Transverse colon (tissue), 4 donors: ENCODE results near the gene UMPS. TPM values are rescaled to one million over a fixed set of nuclear protein-coding genes. Genes with fewer than 3 reads are reported as not detected.

Experiments
- DNase-seq: peaks from one replicate; pipeline ENCODE4 v3.0.0-alpha.2; 2019
- H3K27ac ChIP-seq, 4 donors: fragments of 200-600 bp; sonication (generic); 2 replicates each; pipeline ENCODE4 v1.5.1; 2016 to 2018; ENCODE audit warnings: inconsistent platforms in 4 of 4
- H3K27me3 ChIP-seq: fragments of 200-600 bp; sonication (generic); 2 replicates; pipeline ENCODE4 v1.5.1; 2017; ENCODE audit warnings: inconsistent platforms
- H3K36me3 ChIP-seq, 4 donors: fragments of 200-600 bp; sonication (generic); 2 replicates each; pipeline ENCODE4 v1.5.1; 2017 to 2019; ENCODE audit warnings: inconsistent platforms in 4 of 4
- H3K4me1 ChIP-seq, 4 donors: fragments of 200-600 bp; sonication (generic); 2 replicates each; pipeline ENCODE4 v1.5.1; 2017 to 2020; ENCODE audit warnings: inconsistent platforms in 4 of 4
- H3K4me3 ChIP-seq, 4 donors: fragments of 200-600 bp; sonication (generic); 1 replicate in 1 of 4; 2 replicates in 3 of 4; pipeline versions ENCODE4 v1.5.1 to v1.6.1; 2017 to 2019; ENCODE audit warnings: inconsistent platforms in 4 of 4
- H3K9me3 ChIP-seq, 2 donors: fragments of 200-600 bp; sonication (generic); 2 replicates each; pipeline ENCODE4 v1.5.1; 2017 to 2019; ENCODE audit warnings: inconsistent platforms in 2 of 2
- CTCF ChIP-seq, 5 experiments: fragments of 200-600 bp in 3 of 5; fragments of 450-650 bp in 2 of 5; sonication (generic) in 3 of 5; IDR thresholded peaks; 1 replicate in 2 of 5; 2 replicates in 3 of 5; pipeline ENCODE4 v1.5.1; 2016 to 2017; ENCODE audit warnings: antibody characterized with exemption in 5 of 5, inconsistent platforms in 3 of 5, mild to moderate bottlenecking in 2 of 5, moderate library complexity in 1 of 5
- EP300 ChIP-seq: sonication (generic); formaldehyde crosslinking; IDR thresholded peaks from one replicate; pipeline ENCODE4 v1.6.1; 2017; ENCODE audit warnings: antibody characterized with exemption, low read depth
- POLR2A ChIP-seq: fragments of 450-650 bp; IDR thresholded peaks from one replicate; pipeline ENCODE4 v1.6.1; 2016; ENCODE audit warnings: antibody characterized with exemption, mild to moderate bottlenecking, moderate library complexity
- POLR2AphosphoS5 ChIP-seq, 3 donors: sonication (generic); formaldehyde crosslinking; IDR thresholded peaks; one replicate each; pipeline ENCODE4 v1.6.1; 2016; ENCODE audit warnings: antibody characterized with exemption in 3 of 3
- WGBS, 2 donors: methylation state at CpG; one replicate each; pipeline ENCODE4 v1.1.5; 2018; ENCODE audit warnings: low coverage in 1 of 2; 5-methylcytosine and 5-hydroxymethylcytosine counted together
- in situ Hi-C, 4 donors: fragments of 200-750 bp; cut with MboI; loops; one replicate each; pipeline versions ENCODE4 v1.15.0 to v1.15.1; 2017; ENCODE audit warnings: low sequenced_read_pairs in 3 of 4, low pct_ligation_motif_present in 1 of 4, low pct_unique_long_range_greater_than_20kb in 1 of 4
- intact Hi-C: fragments of 100-400 bp; cut with DNase I; formaldehyde crosslinking; loops from one replicate; pipeline ENCODE4 v1.15.1; 2023; ENCODE audit warnings: low total_unique reads
- total RNA-seq, 4 donors: library from RNA; depleted of rRNA; stranded (reverse); fragments of >200 nt; gene quantifications; one replicate each; pipeline ENCODE4 v1.1.0, GENCODE V29; 2016

The UMPS gene
- total RNA-seq, 4 donors from 2014 or later = 10.3 to 47.5 (median 19.6) TPM

- Histone ChIP-seq H3K9me3 (no peaks in the 10 kb centered on the region), H3K4me1 (peaks cover 22 to 30% (median 26%) of the 10 kb centered on the region in 4 donors), H3K27me3 (no peaks in the 10 kb centered on the region), H3K4me3 (no peak overlapping the region), H3K36me3 (peaks cover 0 to 9% (median 0%) of the 10 kb centered on the region in 4 donors), H3K27ac (peak overlapping the region; percentile 15 to 80 (median 74))
- DNase-seq = no peak
- in situ Hi-C loops = loop anchor here in 1 of 4 donors (25.0 kb wide), 1 partner anchor 667 kb away; no protein-coding TSS in a partner anchor
- no peak for TF ChIP-seq EP300
- WGBS, 2 donors = 59 to 73% methylated on average over 3 to 10 of the region's 10 CpGs
- intact Hi-C loops = loop anchor here (5.0 kb wide), 1 partner anchor 117 kb away; the partner anchor contains the start of gene ITGB5
Measured at GRCh38 chr3:124770336-124771082, 40.3 kb downstream of the UMPS start.

DNA sequence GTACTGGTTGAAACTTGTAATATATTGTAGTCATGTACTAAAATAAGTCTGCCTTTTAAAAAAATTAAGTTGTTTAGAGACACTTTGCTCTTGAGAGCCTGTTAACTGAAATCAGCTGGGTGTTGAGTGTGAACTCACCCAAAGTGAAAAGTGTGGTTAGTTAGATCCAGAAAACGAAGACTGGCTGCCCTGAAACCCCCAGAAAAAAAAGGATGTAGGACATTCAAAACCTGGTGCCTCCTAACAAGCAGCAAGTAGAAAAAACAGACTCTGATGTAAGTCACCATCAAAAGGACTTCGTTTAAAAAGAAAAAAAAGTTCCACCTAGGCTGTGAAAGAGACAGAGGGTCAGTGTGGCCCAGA is 40.8 kb downstream of the UMPS start:
- H3K4me1 ChIP-seq = peaks cover 22 to 30% (median 26%) of the 10 kb centered on the region in 4 donors
- TF ChIP-seq CTCF (IDR thresholded peaks at IDR 0.05) = no peak
- no peak for TF ChIP-seq EP300
- no peak for TF ChIP-seq POLR2A
- no peak for TF ChIP-seq POLR2AphosphoS5 (IDR thresholded peaks at IDR 0.05)
- no peak for DNase-seq
- H3K27me3 ChIP-seq = no peaks in the 10 kb centered on the region
- peaks cover 0 to 3% (median 0%) of the 10 kb centered on the region in 4 donors for H3K36me3 ChIP-seq
- in situ Hi-C loops = loop anchor here in 1 of 4 donors (25.0 kb wide), 1 partner anchor 666 kb away; no protein-coding TSS in a partner anchor
- H3K9me3 ChIP-seq = no peaks in the 10 kb centered on the region
- WGBS, 2 donors = 78 to 100% methylated on average over 1 to 2 of the region's 2 CpGs
- intact Hi-C loops = loop anchor here (5.0 kb wide), 1 partner anchor 116 kb away; the partner anchor contains the start of gene ITGB5
- no peak overlapping the region for H3K4me3 ChIP-seq
- H3K27ac ChIP-seq = peak overlapping the region; percentile 55 to 80 (median 74)

DNA sequence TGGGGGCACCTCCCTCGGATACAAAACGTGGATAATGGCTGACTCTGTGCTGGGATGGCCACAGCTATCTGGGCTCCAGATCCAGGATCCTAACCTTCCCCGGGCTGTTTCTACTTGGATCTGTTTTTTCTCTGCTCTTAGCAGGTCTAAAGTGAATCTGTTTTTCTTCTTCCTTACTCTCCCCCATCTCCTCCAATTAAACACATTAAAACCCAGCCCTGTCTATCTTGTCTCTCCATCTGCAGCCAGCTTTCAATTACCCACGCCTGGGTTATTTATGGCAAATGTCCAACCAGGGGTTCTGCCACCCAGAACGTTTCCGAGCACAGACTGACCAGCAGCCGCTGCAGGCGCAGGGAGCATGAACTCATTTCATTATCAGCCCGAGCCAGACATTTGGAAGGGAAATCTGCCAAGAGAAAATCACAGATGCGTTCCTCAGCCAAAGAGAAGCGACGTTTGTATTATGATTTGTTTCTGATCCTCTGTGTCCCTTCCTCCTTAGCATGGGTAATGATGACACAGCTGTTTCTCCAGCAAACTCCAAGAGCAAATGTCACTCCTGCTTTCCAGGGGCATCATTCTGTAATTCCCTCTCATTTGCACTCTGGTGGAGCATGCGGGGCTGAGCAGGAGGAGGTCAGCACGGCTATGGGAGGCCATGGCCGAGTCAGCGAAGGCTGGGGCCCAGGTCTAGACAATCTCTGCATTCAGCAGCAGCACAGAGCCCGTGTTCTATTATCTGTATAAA is 42.0 kb downstream of the UMPS start:
- TF ChIP-seq POLR2AphosphoS5 (IDR thresholded peaks at IDR 0.05) = peak in 1 of 3 donors; percentile 41
- no peak for TF ChIP-seq CTCF (IDR thresholded peaks at IDR 0.05)
- TF ChIP-seq EP300 = no peak
- WGBS, 2 donors = 54 to 62% methylated on average over 5 to 17 of the region's 17 CpGs
- Histone ChIP-seq H3K9me3 (no peaks in the 10 kb centered on the region), H3K4me1 (peaks cover 22 to 33% (median 26%) of the 10 kb centered on the region in 4 donors), H3K27me3 (no peaks in the 10 kb centered on the region), H3K36me3 (no peaks in the 10 kb centered on the region), H3K4me3 (no peak overlapping the region), H3K27ac (peak overlapping the region; percentile 55 to 80 (median 74))
- in situ Hi-C loops (loop anchor here in 1 of 4 donors (25.0 kb wide), 1 partner anchor 665 kb away; no protein-coding TSS in a partner anchor), intact Hi-C loops (loop anchor here (5.0 kb wide), 1 partner anchor 115 kb away; the partner anchor contains the start of gene ITGB5)
- no peak for DNase-seq

DNA sequence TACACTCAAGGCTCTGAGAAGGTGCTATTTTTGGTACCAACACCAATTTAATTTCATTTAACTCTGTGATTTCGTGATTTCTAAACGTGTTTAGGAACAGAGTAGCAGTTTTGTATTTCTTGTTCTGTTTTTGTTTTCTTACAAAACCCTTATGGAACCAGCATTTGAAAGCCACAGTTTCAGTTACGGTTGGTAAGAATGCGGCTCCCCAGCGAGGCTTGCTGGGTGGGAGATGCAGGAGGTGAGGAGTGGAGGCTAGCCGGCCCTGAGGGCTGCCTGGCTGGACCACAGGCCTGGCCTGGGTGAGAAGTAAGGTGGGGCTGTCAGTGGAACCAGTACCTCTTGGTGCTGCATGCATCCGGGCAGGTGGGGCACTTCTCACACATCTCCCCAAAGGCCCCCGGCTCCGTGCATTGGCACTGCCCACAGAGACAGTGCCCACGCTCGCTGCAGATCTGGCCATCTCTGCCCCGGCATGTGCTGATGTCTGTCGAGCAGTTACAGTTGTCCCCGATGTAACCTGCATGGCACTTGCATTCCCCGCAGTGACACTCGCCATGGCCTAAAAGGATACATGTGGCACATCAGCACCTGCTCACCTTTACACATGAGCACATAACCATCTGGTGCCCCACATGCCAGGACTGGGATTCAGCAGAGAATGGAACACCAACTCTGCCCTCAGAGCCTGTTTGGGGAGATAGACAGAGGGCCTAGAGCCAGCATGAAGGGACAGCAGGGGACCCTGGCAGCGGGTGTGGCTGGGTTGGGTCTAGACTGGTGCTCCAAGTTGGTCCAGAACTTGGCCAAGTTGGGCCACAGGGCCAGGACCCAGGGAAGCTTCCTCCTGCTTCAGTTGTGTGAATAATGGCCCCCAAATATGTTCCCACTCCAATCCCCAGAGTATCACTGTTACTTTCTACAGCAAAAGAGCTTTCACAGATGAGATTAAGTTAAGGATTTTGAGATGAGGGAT is 43.4 kb downstream of the UMPS start:
- H3K4me3 ChIP-seq = no peak overlapping the region
- intact Hi-C loops = loop anchor here (5.0 kb wide), 1 partner anchor 114 kb away; the partner anchor contains the start of gene ITGB5
- H3K9me3 ChIP-seq = no peaks in the 10 kb centered on the region
- H3K4me1 ChIP-seq = peaks cover 22 to 33% (median 26%) of the 10 kb centered on the region in 4 donors
- no peaks in the 10 kb centered on the region for H3K27me3 ChIP-seq
- in situ Hi-C loops = loop anchor here in 1 of 4 donors (25.0 kb wide), 1 partner anchor 664 kb away; no protein-coding TSS in a partner anchor
- 89 to 96% methylated on average over 7 to 17 of the region's 17 CpGs for WGBS, 2 donors
- H3K27ac ChIP-seq = peak overlapping the region in 3 of 4 donors; percentile 72 to 80 (median 76)
- DNase-seq = no peak
- no peaks in the 10 kb centered on the region for H3K36me3 ChIP-seq
- no peak for TF ChIP-seq CTCF (IDR thresholded peaks at IDR 0.05)
- no peak for TF ChIP-seq POLR2AphosphoS5 (IDR thresholded peaks at IDR 0.05)
- no peak for TF ChIP-seq POLR2A
- no peak for TF ChIP-seq EP300
